CD4-positive, alpha-beta memory T cell (primary cell): Measurements from ENCODE around the gene IFITM2. TPM values are rescaled to one million over a fixed set of nuclear protein-coding genes. Genes with fewer than 3 reads are reported as not detected.
A peak's percentile ranks its signal among the peaks of the same experiment; 100 is the strongest.

ENCODE experiments used
- CTCF ChIA-PET: fragments of 350-600 bp; sonication (Branson Sonifier 250); formaldehyde crosslinking; loops from one replicate; lab custom pipeline; 2021; ENCODE audit warnings: inconsistent platforms; ENCODE audit not compliant: partially characterized antibody; lab: Charles Lee
- POLR2A ChIA-PET: fragments of 350-600 bp; sonication (Branson Sonifier 250); formaldehyde crosslinking; loops from one replicate; lab custom pipeline; 2021; ENCODE audit not compliant: partially characterized antibody; lab: Charles Lee
- DNase-seq, 5 donors: peaks; one replicate each; pipeline versions ENCODE4 v3.0.0 to v3.0.0-alpha.2; 2020 to 2022; ENCODE audit warnings: mixed read lengths in 1 of 5
- H3K27ac ChIP-seq: one replicate; pipeline ENCODE4 v1.7.0; 2013; ENCODE audit warnings: low read depth, low read length
- H3K27me3 ChIP-seq: 2 replicates; pipeline ENCODE4 v1.7.0; 2013; ENCODE audit warnings: mild to moderate bottlenecking, low read length, moderate library complexity; ENCODE audit not compliant: insufficient read depth
- H3K36me3 ChIP-seq: 2 replicates; pipeline ENCODE4 v1.7.0; 2013; ENCODE audit warnings: mild to moderate bottlenecking, low read length, moderate library complexity; ENCODE audit not compliant: insufficient read depth
- H3K4me1 ChIP-seq: 2 replicates; pipeline ENCODE4 v1.7.0; 2013; ENCODE audit warnings: mild to moderate bottlenecking, low read length, moderate library complexity; ENCODE audit not compliant: insufficient read depth
- H3K4me3 ChIP-seq, 2 donors: one replicate each; pipeline ENCODE4 v1.7.0; 2013; ENCODE audit warnings: low read length in 2 of 2, mild to moderate bottlenecking in 1 of 2
- H3K9me3 ChIP-seq, 2 donors: one replicate each; pipeline ENCODE4 v1.7.0; 2013; ENCODE audit warnings: low read length in 2 of 2, control low read depth in 1 of 2; ENCODE audit not compliant: control insufficient read depth in 1 of 2
- H3K27ac Mint-ChIP-seq, 7 donors: one replicate each; pipeline ENCODE4 v1.8.0; 2020 to 2021; ENCODE audit warnings: mixed read lengths in 7 of 7, mild to moderate bottlenecking in 6 of 7, inconsistent platforms in 3 of 7, moderate library complexity in 3 of 7
- H3K27me3 Mint-ChIP-seq, 2 donors: one replicate each; pipeline ENCODE4 v1.8.0; 2020 to 2021; ENCODE audit warnings: mixed read lengths in 2 of 2
- H3K36me3 Mint-ChIP-seq, 2 donors: one replicate each; pipeline ENCODE4 v1.8.0; 2020 to 2021; ENCODE audit warnings: mixed read lengths in 2 of 2, inconsistent platforms in 1 of 2, mild to moderate bottlenecking in 1 of 2
- H3K4me1 Mint-ChIP-seq, 4 donors: one replicate each; pipeline ENCODE4 v1.8.0; 2020 to 2021; ENCODE audit warnings: mixed read lengths in 4 of 4, mild to moderate bottlenecking in 1 of 4
- H3K4me3 Mint-ChIP-seq, 8 donors: one replicate each; pipeline ENCODE4 v1.8.0; 2020 to 2021; ENCODE audit warnings: mixed read lengths in 8 of 8, mild to moderate bottlenecking in 7 of 8, moderate library complexity in 6 of 8, inconsistent platforms in 3 of 8
- H3K9me3 Mint-ChIP-seq, 8 donors: one replicate each; pipeline ENCODE4 v1.8.0; 2020 to 2021; ENCODE audit warnings: mixed read lengths in 8 of 8, mild to moderate bottlenecking in 5 of 8, inconsistent platforms in 3 of 8, moderate library complexity in 1 of 8
- intact Hi-C: fragments of 100-400 bp; cut with micrococcal nuclease; formaldehyde crosslinking; loops from one replicate; pipeline ENCODE4 v1.15.1; 2023
- polyA plus RNA-seq, 2 donors: library from polyadenylated mRNA; unstranded; fragments of 300-500 nt; fragmentation: Illumina TruSeq; gene quantifications; one replicate each; pipeline ENCODE4 v1.2.3, GENCODE V29; 2021
- total RNA-seq, 2 experiments: library from RNA; stranded (reverse); gene quantifications; one replicate each; pipeline ENCODE4 v1.2.3, GENCODE V29; 2021

IFITM2 gene
- total and polyA plus RNA-seq, 4 experiments from 2014 or later: 202 to 3,716 (median 1,347) TPM

- Mint-ChIP-seq H3K4me1 (peaks cover 9 to 36% (median 16%) of the 10 kb centered on the region in 4 donors), H3K27me3 (peaks cover 0 to 3% of the 10 kb centered on the region in 2 donors), H3K27ac (peak overlapping the region; percentile 5 to 87 (median 38)), H3K9me3 (peaks cover 0 to 1% (median 0%) of the 10 kb centered on the region in 8 donors), H3K36me3 (peaks cover 0 to 10% of the 10 kb centered on the region in 2 donors), H3K4me3 (peak overlapping the region in 7 of 8 donors; percentile 25 to 70 (median 43))
- H3K4me1 ChIP-seq: peaks cover 23% of the 10 kb centered on the region
- H3K27me3 ChIP-seq: no peaks in the 10 kb centered on the region
- intact Hi-C loops: no loop called here
- POLR2A ChIA-PET: interaction anchor here (0.6 to 4.2 kb wide), 9 partner anchors 8 to 109 kb away, joined by 3 to 32 read pairs (median 5); partner anchors contain the start of genes BET1L, PGGHG, PSMD13 and RIC8A
- H3K4me3 ChIP-seq: no peak overlapping the region
- CTCF ChIA-PET: interaction anchor here (0.9 kb wide), 1 partner anchor 61 kb away, joined by 4 read pairs; no protein-coding TSS in a partner anchor
- H3K36me3 ChIP-seq: peaks cover 3% of the 10 kb centered on the region
- DNase-seq: peak in 3 of 5 donors; percentile 43 to 57 (median 48)
- H3K27ac ChIP-seq: no peak overlapping the region
- H3K9me3 ChIP-seq: no peaks in the 10 kb centered on the region
These were observed 9.8 kb upstream of the IFITM2 start for GRCh38 chr11:297586-298405.

GRCh38 chr11:298406-299065 lies 9.1 kb upstream of the IFITM2 start:
- Mint-ChIP-seq H3K9me3 (peaks cover 0 to 1% (median 0%) of the 10 kb centered on the region in 8 donors), H3K27me3 (peaks cover 0 to 3% of the 10 kb centered on the region in 2 donors), H3K4me1 (peaks cover 9 to 42% (median 17%) of the 10 kb centered on the region in 4 donors), H3K36me3 (peaks cover 0 to 10% of the 10 kb centered on the region in 2 donors), H3K27ac (peak overlapping the region in 1 of 7 donors; percentile 75), H3K4me3 (peak overlapping the region in 1 of 8 donors; percentile 25)
- intact Hi-C loops: no loop called here
- no peak overlapping the region for H3K27ac ChIP-seq
- peaks cover 23% of the 10 kb centered on the region for H3K4me1 ChIP-seq
- peak in 1 of 5 donors; percentile 31 for DNase-seq
- no peak overlapping the region for H3K4me3 ChIP-seq
- POLR2A ChIA-PET: interaction anchor here (0.6 to 4.2 kb wide), 11 partner anchors 9 to 108 kb away, joined by 3 to 32 read pairs (median 4); partner anchors contain the start of genes BET1L, PGGHG, PSMD13 and RIC8A
- no peaks in the 10 kb centered on the region for H3K36me3 ChIP-seq
- H3K9me3 ChIP-seq: no peaks in the 10 kb centered on the region
- H3K27me3 ChIP-seq: no peaks in the 10 kb centered on the region
- CTCF ChIA-PET: interaction anchor here (0.9 to 1.2 kb wide), 2 partner anchors 47 to 61 kb away, joined by 4 read pairs; no protein-coding TSS in a partner anchor

GRCh38 chr11:299081-299891 lies 8.3 kb upstream of the IFITM2 start, which contains the start of gene IFITM5:
TSS of gene IFITM5 (minus strand) at chr11:299526. CDS start at chr11:299490, 36 bp downstream.
- no peak within 1 kb of the TSS for H3K4me3 Mint-ChIP-seq
- H3K4me3 ChIP-seq: no peak within 1 kb of the TSS
- peaks cover 23% of the 10 kb centered on the region for H3K4me1 ChIP-seq
- H3K27me3 ChIP-seq: no peaks in the 10 kb centered on the region
- DNase-seq: no peak
- H3K27me3 Mint-ChIP-seq: peaks cover 0 to 3% of the 10 kb centered on the region in 2 donors
- peak within 1 kb of the TSS in 2 of 7 donors; percentile 35 to 75 for H3K27ac Mint-ChIP-seq
- peaks cover 9 to 42% (median 17%) of the 10 kb centered on the region in 4 donors for H3K4me1 Mint-ChIP-seq
- ChIA-PET POLR2A (interaction anchor here (0.6 to 4.2 kb wide), 13 partner anchors 10 to 108 kb away, joined by 3 to 32 read pairs (median 4); partner anchors contain the start of genes BET1L, IFITM1, PGGHG and PSMD13), CTCF (interaction anchor here (1.1 to 1.4 kb wide), 3 partner anchors 13 to 47 kb away, joined by 3 to 4 read pairs (median 4); no protein-coding TSS in a partner anchor)
- peaks cover 0 to 6% of the 10 kb centered on the region in 2 donors for H3K36me3 Mint-ChIP-seq
- peaks cover 0 to 1% (median 0%) of the 10 kb centered on the region in 8 donors for H3K9me3 Mint-ChIP-seq
- H3K27ac ChIP-seq: no peak within 1 kb of the TSS
- H3K9me3 ChIP-seq: no peaks in the 10 kb centered on the region
- intact Hi-C loops: no loop called here
- H3K36me3 ChIP-seq: no peaks in the 10 kb centered on the region

- CTCF ChIA-PET: interaction anchor here (1.1 to 1.4 kb wide), 3 partner anchors 13 to 49 kb away, joined by 3 to 4 read pairs (median 3); no protein-coding TSS in a partner anchor
These were observed 7.5 kb upstream of the IFITM2 start for GRCh38 chr11:299951-300735.

GRCh38 chr11:303363-303762 lies 4.3 kb upstream of the IFITM2 start:
- CTCF ChIA-PET: interaction anchor here (4.2 to 5.6 kb wide), 2 partner anchors 16 to 53 kb away, joined by 15 to 38 read pairs; no protein-coding TSS in a partner anchor
- H3K27ac Mint-ChIP-seq: peak overlapping the region in 3 of 7 donors; percentile 26 to 68 (median 40)
- H3K4me1 ChIP-seq: peaks cover 40% of the 10 kb centered on the region

More at GRCh38 chr11:299951-300735, 7.5 kb upstream of the IFITM2 start:
- Mint-ChIP-seq H3K9me3 (peaks cover 0 to under 1% (median 0%) of the 10 kb centered on the region in 8 donors), H3K4me3 (no peak overlapping the region), H3K4me1 (peaks cover 11 to 43% (median 19%) of the 10 kb centered on the region in 4 donors), H3K36me3 (peaks cover 0 to 1% of the 10 kb centered on the region in 2 donors), H3K27ac (peak overlapping the region in 3 of 7 donors; percentile 13 to 55 (median 35)), H3K27me3 (peaks cover 0 to 3% of the 10 kb centered on the region in 2 donors)
- intact Hi-C loops: no loop called here
- peak in 1 of 5 donors; percentile 19 for DNase-seq
- H3K9me3 ChIP-seq: no peaks in the 10 kb centered on the region
- no peaks in the 10 kb centered on the region for H3K36me3 ChIP-seq
- H3K4me1 ChIP-seq: peaks cover 31% of the 10 kb centered on the region
- POLR2A ChIA-PET: interaction anchor here (0.6 to 4.2 kb wide), 7 partner anchors 12 to 114 kb away, joined by 3 to 32 read pairs (median 3); partner anchors contain the start of genes IFITM1, PGGHG and SIGIRR
- H3K4me3 ChIP-seq: no peak overlapping the region
- H3K27me3 ChIP-seq: no peaks in the 10 kb centered on the region
- no peak overlapping the region for H3K27ac ChIP-seq

More at GRCh38 chr11:303363-303762, 4.3 kb upstream of the IFITM2 start:
- POLR2A ChIA-PET: interaction anchor here (0.5 to 5.6 kb wide), 3 partner anchors 14 to 146 kb away, joined by 3 to 23 read pairs (median 3); no protein-coding TSS in a partner anchor
- no peaks in the 10 kb centered on the region for H3K36me3 ChIP-seq
- Mint-ChIP-seq H3K4me1 (peaks cover 13 to 51% (median 26%) of the 10 kb centered on the region in 4 donors), H3K36me3 (peaks cover 0 to 5% of the 10 kb centered on the region in 2 donors), H3K9me3 (no peaks in the 10 kb centered on the region), H3K27me3 (peaks cover 0 to 3% of the 10 kb centered on the region in 2 donors), H3K4me3 (no peak overlapping the region)
- no peak overlapping the region for H3K27ac ChIP-seq
- intact Hi-C loops: no loop called here
- H3K9me3 ChIP-seq: no peaks in the 10 kb centered on the region
- no peak overlapping the region for H3K4me3 ChIP-seq
- no peaks in the 10 kb centered on the region for H3K27me3 ChIP-seq
- DNase-seq: no peak
